ENCODE measurements around the gene SIPA1L3.

SIPA1L3 gene

GRCh38 chr19:38245826-38246498 is 339.0 kb downstream of the SIPA1L3 start:
- TF ChIP-seq ZNF274 (IDR thresholded peaks at IDR 0.05; ENCODE audit: low read depth, low read length), result no peak

GRCh38 chr19:38247126-38247525 is 340.1 kb downstream of the SIPA1L3 start:
- no peak overlapping the region for H3K4me3 ChIP-seq (ENCODE audit: low read length)
- TF ChIP-seq ZNF274 (IDR thresholded peaks at IDR 0.05; ENCODE audit: low read depth, low read length), result no peak

More at GRCh38 chr19:38245826-38246498, 339.0 kb downstream of the SIPA1L3 start:
- no peak overlapping the region for H3K4me3 ChIP-seq (ENCODE audit: low read length)

- no peak for TF ChIP-seq ZNF274 (IDR thresholded peaks at IDR 0.05; ENCODE audit: low read depth, low read length)
- no peak overlapping the region for H3K4me3 ChIP-seq (ENCODE audit: low read length)
Measured at GRCh38 chr19:38247734-38248268, 340.8 kb downstream of the SIPA1L3 start.

- H3K4me3 ChIP-seq (ENCODE audit: low read length), result no peak overlapping the region
- TF ChIP-seq ZNF274 (IDR thresholded peaks at IDR 0.05; ENCODE audit: low read depth, low read length), result no peak
Measured at GRCh38 chr19:38248421-38248820, 341.4 kb downstream of the SIPA1L3 start.

GRCh38 chr19:38250428-38250820 is 343.4 kb downstream of the SIPA1L3 start:
- no peak for TF ChIP-seq ZNF274 (IDR thresholded peaks at IDR 0.05; ENCODE audit: low read depth, low read length)
- H3K4me3 ChIP-seq (ENCODE audit: low read length), result no peak overlapping the region

GRCh38 chr19:38250821-38251563 is 344.0 kb downstream of the SIPA1L3 start:
- no peak for TF ChIP-seq ZNF274 (IDR thresholded peaks at IDR 0.05; ENCODE audit: low read depth, low read length)

GRCh38 chr19:38251564-38252051 is 344.6 kb downstream of the SIPA1L3 start:
- no peak for TF ChIP-seq ZNF274 (IDR thresholded peaks at IDR 0.05; ENCODE audit: low read depth, low read length)
- no peak overlapping the region for H3K4me3 ChIP-seq (ENCODE audit: low read length)

More at GRCh38 chr19:38250821-38251563, 344.0 kb downstream of the SIPA1L3 start:
- H3K4me3 ChIP-seq (ENCODE audit: low read length), result no peak overlapping the region

- TF ChIP-seq ZNF274 (IDR thresholded peaks at IDR 0.05; ENCODE audit: low read depth, low read length), result no peak
- no peak overlapping the region for H3K4me3 ChIP-seq (ENCODE audit: low read length)
Measured at GRCh38 chr19:38252385-38252784, 345.4 kb downstream of the SIPA1L3 start.

GRCh38 chr19:38252941-38253691 is 346.1 kb downstream of the SIPA1L3 start:
- no peak for TF ChIP-seq ZNF274 (IDR thresholded peaks at IDR 0.05; ENCODE audit: low read depth, low read length)
- no peak overlapping the region for H3K4me3 ChIP-seq (ENCODE audit: low read length)

GRCh38 chr19:38253788-38254187 is 346.8 kb downstream of the SIPA1L3 start:
- no peak overlapping the region for H3K4me3 ChIP-seq (ENCODE audit: low read length)

GRCh38 chr19:38255383-38256014 is 348.5 kb downstream of the SIPA1L3 start:
- no peak overlapping the region for H3K4me3 ChIP-seq (ENCODE audit: low read length)
- TF ChIP-seq ZNF274 (IDR thresholded peaks at IDR 0.05; ENCODE audit: low read depth, low read length), result no peak

More at GRCh38 chr19:38253788-38254187, 346.8 kb downstream of the SIPA1L3 start:
- no peak for TF ChIP-seq ZNF274 (IDR thresholded peaks at IDR 0.05; ENCODE audit: low read depth, low read length)
